ENCODE measurements around the gene ULK3. TPM values are rescaled to one million over a fixed set of nuclear protein-coding genes. Genes with fewer than 3 reads are reported as not detected.

The ULK3 gene
- total RNA-seq, 1 donor from 2014 or later = 75.9 TPM

DNA sequence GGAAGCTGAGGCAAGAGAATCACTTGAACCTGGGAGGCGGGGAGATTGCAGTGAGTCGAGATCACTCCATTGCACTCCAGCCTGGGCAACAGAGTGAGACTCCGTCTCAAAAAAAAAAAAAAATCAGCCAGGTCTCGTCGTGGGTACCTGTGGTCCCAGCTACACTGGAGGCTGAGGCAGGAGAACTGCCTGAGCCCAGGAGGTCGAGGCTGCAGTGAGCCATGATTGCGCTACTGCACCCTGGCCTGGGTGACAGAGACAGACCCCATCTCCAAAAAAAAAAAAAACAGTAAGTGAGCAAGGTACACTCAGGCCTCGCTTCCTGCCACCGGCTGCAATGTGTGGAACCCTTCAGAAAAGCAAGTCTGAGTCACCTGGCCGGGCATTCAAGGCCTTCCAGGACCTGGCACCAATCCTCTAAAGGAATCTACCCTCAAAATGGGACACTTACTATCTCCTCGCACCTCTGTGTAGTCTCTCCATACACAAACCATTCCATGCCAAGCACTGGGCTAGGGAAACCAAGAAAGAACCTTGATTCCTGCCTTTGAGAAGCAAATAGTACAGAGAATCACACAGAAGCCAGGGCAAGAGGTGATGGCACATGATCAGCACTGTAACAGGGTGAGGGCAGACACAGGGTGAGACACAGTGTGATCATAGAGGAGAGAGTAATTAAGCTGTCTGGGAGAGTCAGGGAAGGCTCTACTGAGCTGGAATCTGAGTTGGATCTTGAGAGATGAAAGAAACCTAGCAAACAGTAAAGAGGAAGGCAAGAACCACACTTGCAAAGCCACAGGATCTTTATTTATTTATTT lies 20.5 kb upstream of the ULK3 start:
- intact Hi-C loops (cut with DNase I) = no loop called here
- Histone ChIP-seq H3K4me3 (no peak overlapping the region), H3K36me3 (no peaks in the 10 kb centered on the region), H3K4me1 (peaks cover 70% of the 10 kb centered on the region), H3K27ac (no peak overlapping the region), H3K9me3 (no peaks in the 10 kb centered on the region), H3K27me3 (no peaks in the 10 kb centered on the region)
- TF ChIP-seq POLR2AphosphoS5 (IDR thresholded peaks at IDR 0.05; ENCODE audit: insufficient read depth in 1 of 2, low read depth in 1 of 2) (no peak), POLR2A (IDR thresholded peaks at IDR 0.05) (no peak)
- TF ChIP-seq, protein P1, sequence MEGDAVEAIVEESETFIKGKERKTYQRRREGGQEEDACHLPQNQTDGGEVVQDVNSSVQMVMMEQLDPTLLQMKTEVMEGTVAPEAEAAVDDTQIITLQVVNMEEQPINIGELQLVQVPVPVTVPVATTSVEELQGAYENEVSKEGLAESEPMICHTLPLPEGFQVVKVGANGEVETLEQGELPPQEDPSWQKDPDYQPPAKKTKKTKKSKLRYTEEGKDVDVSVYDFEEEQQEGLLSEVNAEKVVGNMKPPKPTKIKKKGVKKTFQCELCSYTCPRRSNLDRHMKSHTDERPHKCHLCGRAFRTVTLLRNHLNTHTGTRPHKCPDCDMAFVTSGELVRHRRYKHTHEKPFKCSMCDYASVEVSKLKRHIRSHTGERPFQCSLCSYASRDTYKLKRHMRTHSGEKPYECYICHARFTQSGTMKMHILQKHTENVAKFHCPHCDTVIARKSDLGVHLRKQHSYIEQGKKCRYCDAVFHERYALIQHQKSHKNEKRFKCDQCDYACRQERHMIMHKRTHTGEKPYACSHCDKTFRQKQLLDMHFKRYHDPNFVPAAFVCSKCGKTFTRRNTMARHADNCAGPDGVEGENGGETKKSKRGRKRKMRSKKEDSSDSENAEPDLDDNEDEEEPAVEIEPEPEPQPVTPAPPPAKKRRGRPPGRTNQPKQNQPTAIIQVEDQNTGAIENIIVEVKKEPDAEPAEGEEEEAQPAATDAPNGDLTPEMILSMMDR (IDR thresholded peaks at IDR 0.05) = no peak
- no peak for DNase-seq (ENCODE audit: extremely low spot score in 2 of 2)

GRCh38 chr15:74858369-74858740 lies 15.4 kb upstream of the ULK3 start:
- TF ChIP-seq POLR2A (IDR thresholded peaks at IDR 0.05) = no peak
- TF ChIP-seq, protein P1 (IDR thresholded peaks at IDR 0.05) = no peak
- TF ChIP-seq POLR2AphosphoS5 (IDR thresholded peaks at IDR 0.05; ENCODE audit: insufficient read depth in 1 of 2, low read depth in 1 of 2) = no peak
- H3K27ac ChIP-seq = no peak overlapping the region
- H3K36me3 ChIP-seq = peaks cover 0 to 12% of the 10 kb centered on the region in 2 donors
- intact Hi-C loops (cut with DNase I) = no loop called here
- H3K4me1 ChIP-seq = peaks cover 42% of the 10 kb centered on the region
- no peaks in the 10 kb centered on the region for H3K9me3 ChIP-seq
- H3K27me3 ChIP-seq = no peaks in the 10 kb centered on the region
- no peak for DNase-seq (ENCODE audit: extremely low spot score in 2 of 2)
- H3K4me3 ChIP-seq = no peak overlapping the region

GRCh38 chr15:74857671-74858368 lies 14.9 kb upstream of the ULK3 start:
- H3K36me3 ChIP-seq = peaks cover 0 to 18% of the 10 kb centered on the region in 2 donors
- H3K27me3 ChIP-seq = no peaks in the 10 kb centered on the region
- TF ChIP-seq, protein P1 (IDR thresholded peaks at IDR 0.05) = no peak
- no peak for TF ChIP-seq POLR2A (IDR thresholded peaks at IDR 0.05)
- no peak for TF ChIP-seq POLR2AphosphoS5 (IDR thresholded peaks at IDR 0.05; ENCODE audit: insufficient read depth in 1 of 2, low read depth in 1 of 2)
- no peaks in the 10 kb centered on the region for H3K9me3 ChIP-seq
- no peak overlapping the region for H3K4me3 ChIP-seq
- DNase-seq (ENCODE audit: extremely low spot score in 2 of 2) = no peak
- peaks cover 37% of the 10 kb centered on the region for H3K4me1 ChIP-seq
- intact Hi-C loops (cut with DNase I) = no loop called here
- H3K27ac ChIP-seq = no peak overlapping the region

- Histone ChIP-seq H3K4me3 (no peak overlapping the region), H3K27ac (no peak overlapping the region), H3K4me1 (peaks cover 37% of the 10 kb centered on the region), H3K27me3 (no peaks in the 10 kb centered on the region), H3K36me3 (peaks cover 0 to 24% of the 10 kb centered on the region in 2 donors), H3K9me3 (no peaks in the 10 kb centered on the region)
- TF ChIP-seq POLR2AphosphoS5 (IDR thresholded peaks at IDR 0.05; ENCODE audit: insufficient read depth in 1 of 2, low read depth in 1 of 2) = no peak
- TF ChIP-seq, protein P1 (IDR thresholded peaks at IDR 0.05) = no peak
- TF ChIP-seq POLR2A (IDR thresholded peaks at IDR 0.05) = no peak
- no peak for DNase-seq (ENCODE audit: extremely low spot score in 2 of 2)
- intact Hi-C loops (cut with DNase I) = no loop called here
Observed at GRCh38 chr15:74857082-74857655, 14.2 kb upstream of the ULK3 start.

All from vagina (tissue), 2 donors.